GM18511 (cell line): ENCODE data around the gene NEURL2.
"Not testable (repeated sequence)": the region's sequence is repeated elsewhere in the genome, so short reads cannot be mapped to it uniquely, and the experiment has no call there.

Source experiments
- ATAC-seq: cut with Tn5 transposase; IDR thresholded peaks from one replicate; pipeline ENCODE4 v1.9.1; 2021; ENCODE audit warnings: mild to moderate bottlenecking, moderate library complexity; ENCODE audit not compliant: unreplicated experiment

The NEURL2 gene

DNA sequence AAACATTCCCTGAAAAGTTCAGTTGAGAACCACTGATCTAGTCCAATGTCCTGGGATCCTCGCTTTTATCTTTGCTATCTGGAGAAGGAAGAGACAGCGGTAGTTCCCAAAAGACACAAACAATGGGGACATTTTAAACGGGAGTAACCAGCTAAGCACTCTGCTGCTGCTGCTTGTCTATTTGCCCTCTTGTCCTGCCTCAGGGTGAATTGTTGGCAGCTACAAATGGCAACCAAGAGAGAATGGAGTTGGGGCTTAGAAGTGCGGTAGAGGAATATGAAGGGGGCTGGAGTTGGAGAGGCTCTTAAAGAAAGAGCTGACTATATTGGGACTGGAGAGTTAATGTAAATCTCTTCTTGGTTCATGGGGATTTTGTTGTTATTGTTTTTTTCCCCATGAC, 16.4 kb downstream of the NEURL2 start:
- ATAC-seq: no peak

DNA sequence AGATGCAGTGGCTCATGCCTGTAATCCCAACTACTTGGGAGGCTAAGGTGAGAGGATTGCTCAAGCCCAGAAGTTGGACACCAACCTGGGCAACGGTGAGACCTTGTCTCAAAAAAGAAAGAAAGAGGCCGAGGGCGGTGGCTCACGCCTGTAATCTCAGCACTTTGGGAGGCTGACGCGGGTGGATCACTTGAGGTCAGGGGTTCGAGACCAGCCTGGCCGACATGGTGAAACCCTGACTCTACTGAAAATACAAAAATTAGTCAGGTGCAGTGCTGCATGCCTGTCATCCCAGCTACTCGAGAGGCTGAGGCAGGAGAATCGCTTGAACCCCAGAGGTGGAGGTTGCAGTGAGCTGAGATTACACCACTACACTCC, 16.9 kb downstream of the NEURL2 start:
- not testable (repeated sequence) for ATAC-seq

DNA sequence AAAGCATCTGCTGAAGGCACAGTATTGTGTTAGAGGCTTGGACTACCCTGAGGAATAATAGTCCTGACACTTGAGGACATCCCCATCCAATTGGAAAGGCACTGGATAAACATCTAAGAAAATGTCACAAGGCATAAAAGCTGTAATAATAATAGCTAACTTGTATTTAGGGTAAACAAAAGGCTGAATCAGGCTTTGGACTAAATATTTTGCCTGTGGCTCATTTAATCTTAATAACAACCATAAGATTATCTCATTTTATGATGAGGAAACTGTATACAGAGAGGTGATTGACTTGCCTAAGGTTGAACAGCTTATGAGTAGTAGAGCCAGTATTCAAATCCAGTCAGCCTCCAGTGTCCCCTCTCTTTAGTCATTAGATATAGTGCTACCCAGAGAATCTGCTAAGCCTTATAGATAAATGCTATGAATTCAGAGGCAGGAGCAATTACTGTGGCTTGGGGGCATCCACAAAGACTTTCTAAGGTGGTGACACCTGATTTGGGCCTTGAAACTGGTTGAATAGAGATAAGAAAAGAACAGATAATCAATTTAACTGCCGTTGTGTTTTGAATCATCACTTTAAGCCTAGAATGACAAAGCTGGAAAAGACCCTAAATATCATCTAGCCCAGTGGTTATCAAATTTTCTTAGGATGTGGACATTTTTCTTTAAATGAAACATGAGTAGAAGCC, 17.5 kb downstream of the NEURL2 start:
- no peak for ATAC-seq

DNA sequence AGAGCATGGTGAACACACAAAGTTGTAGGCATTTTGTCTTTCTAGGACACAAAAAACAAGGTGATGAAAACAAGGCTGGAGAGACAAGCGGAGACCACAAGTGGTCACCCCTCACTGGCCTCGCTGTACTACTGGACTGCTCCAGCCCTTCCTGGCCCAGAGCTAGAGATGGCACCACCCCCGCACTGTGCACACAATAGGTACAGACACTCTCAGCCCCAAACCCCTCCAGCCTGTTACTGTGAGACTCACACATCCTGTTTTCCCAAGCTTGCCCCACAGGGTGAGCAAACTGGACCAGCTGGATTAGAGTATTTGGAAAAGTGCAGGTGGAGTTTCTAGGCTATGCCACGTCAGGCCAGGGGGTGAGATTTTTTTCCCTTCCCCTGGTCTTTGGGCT, 18.4 kb downstream of the NEURL2 start:
- ATAC-seq: no peak

DNA sequence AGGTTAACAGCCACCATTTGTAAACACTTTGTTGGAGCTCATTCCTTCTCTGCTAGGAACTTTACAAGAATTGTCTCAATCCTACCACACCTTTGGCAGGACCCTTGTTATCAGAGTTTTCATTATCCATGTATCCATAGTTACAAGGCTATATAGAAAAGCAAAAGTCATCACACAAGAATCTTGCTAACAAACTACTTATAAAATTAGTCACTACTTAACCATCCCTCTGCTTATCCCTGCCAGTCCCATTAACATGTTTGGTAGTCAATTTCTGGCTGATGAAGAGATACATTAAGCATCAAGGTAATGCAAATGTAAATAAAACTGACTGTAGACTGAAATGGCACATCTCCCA, 23.2 kb downstream of the NEURL2 start:
- no peak for ATAC-seq

DNA sequence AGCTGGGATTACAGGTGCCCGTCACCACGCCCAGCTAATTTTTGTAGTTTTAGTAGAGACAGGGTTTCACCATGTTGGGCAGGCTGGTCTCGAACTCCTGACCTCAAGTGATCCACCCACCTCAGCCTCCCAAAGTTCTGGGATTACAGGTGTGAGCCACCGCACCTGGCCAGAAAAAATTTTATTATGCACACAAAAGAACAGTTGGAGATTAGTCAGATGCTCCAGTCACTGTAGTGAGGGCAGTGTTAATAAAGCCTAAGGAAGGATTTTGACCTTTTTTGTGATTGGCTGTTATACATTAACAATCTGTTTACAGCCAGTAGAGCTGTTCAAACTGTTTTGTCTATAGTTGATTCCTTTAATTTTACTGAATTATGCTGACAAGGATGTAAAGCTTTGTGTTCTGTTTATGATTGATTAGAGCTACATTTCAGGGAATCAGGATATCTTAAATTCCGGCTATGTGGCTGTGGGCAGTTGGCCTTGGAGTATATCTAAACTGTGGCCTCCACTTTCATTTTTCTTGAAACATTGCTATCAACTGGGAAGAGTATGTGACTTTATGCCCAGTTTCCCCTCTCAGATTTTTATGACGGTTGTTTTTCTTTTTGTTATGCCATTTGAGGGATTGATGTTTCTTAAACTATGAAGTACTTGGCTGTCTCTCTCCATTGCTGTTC, 23.7 kb downstream of the NEURL2 start:
- ATAC-seq: no peak

DNA sequence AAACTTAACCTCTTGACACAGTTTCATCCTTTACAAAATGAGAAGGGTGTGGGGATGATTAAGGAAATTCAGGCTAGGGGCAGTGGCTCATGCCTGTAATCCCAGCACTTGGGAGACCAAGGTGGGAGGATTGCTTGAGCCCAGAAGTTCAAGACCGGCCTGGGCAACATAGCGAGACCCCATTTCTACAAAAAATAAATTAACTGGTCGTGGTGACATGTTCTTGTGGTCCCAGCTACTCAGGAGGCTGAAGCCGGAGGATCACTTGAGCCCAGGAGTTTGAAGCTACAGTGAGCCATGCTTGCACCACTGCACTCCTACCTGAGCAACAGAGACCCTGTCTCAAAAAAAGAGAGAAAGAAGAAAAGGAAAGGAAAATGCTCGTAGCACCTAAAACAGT, 24.6 kb downstream of the NEURL2 start:
- no peak for ATAC-seq

DNA sequence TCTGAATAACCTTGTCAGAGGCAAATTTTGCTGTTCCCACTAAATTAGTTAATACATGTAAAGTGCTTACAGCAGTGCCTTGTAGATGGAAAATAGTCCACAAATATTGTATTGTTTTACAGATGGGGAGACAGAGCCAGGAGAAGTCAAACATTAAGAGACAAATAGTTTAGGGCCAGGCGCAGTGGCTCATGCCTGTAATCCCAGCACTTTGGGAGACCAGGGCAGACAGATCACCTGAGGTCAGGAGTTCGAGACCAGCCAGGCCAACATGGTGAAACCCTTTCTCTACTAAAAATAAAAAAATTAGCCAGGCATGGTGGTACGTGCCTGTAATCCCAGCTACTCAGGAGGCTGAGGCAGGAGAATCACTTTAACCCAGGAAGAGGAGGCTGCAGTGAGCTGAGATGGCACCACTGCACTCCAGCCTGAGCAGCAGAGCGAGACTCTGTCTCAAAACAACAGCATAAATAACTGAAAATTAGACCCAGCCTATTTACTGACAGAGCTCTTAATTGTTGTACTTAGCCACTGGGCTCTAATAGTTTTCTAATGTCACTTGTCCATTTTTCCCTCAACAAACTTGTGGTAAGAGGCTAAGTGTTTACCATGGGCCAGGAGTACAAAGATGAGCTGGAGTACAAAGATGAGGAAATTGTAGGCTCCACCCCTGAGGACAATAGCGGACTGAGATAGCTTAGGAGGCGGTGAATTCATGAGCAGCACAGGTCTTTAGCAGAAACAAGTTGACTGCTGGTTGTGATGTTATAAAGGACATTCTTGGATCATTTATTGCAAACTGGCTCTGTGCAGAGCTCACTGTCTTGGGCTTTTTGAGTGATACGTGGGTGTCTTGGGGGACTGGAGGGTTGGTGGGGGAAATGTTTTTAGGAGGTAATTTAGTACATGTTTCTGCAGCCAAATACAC, 27.2 kb downstream of the NEURL2 start:
- ATAC-seq: no peak

DNA sequence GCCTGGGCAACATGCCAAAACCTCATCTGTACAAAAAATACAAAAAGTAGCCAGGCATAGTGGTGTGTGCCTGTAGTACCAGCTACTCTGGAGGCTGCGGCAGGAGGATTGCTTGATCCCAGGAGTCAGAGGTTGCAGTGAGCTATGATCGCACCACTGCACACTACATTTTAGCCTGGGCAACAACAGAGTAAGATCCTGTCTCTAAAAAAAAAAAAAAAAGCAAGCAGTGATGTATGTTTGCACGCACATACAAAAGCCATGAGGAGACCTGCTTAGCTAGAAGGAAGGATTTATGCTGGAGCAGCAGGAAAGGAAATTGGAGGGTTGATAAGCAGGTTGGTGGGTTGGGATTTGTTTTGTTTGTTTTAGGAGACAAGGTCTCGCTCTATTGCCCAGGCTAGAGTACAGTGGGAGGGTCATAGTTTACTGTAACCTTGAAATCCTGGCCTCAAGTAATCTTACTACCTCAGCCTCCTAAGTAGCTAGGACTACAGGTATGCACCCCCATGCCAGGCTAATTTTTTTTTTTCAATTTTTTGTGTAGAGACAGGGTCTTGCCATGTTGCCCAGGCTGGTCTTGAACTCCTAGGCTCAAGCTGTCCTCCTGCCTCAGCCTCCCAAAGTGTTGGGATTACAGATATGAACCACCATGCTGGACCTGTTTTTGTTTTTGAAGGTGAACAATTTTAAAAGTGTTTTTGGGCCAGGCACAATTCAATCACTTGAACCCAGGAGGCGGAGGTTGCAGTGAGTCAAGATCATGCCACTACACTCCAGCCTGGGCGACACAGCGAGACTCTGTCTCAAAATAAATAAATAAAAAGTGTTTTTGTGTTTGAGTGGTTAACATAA, 29.6 kb downstream of the NEURL2 start:
- no peak for ATAC-seq

DNA sequence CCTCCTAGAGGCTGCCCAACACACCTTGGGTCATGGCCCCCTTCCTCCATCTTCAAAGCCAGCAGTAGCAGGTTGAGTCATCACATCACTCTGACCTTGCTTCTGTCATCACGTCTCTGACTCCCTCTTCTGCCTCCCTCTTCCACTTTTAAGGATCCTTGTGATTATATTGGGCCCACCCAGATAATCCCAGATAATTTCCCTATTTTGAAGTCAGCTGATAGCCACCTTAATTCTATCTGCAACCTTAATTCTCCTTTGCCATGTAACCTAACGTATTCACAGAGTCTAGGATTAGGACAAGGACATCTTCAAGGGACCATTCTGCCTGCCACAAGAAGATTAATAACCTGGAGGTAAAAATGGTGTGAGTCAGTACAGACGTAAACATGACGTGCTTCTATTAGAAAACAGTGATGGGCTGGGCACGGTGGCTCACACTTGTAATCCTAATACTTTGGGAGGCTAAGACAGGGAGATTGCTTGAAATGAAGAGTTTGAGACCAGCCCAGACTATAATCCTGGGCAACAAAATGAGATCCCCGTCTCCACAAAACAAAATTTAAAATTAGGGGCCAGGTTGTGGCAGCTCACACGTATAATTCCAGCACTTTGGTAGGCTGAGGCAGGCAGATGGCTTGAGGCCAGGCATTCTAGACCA, 30.3 kb downstream of the NEURL2 start:
- ATAC-seq: no peak

DNA sequence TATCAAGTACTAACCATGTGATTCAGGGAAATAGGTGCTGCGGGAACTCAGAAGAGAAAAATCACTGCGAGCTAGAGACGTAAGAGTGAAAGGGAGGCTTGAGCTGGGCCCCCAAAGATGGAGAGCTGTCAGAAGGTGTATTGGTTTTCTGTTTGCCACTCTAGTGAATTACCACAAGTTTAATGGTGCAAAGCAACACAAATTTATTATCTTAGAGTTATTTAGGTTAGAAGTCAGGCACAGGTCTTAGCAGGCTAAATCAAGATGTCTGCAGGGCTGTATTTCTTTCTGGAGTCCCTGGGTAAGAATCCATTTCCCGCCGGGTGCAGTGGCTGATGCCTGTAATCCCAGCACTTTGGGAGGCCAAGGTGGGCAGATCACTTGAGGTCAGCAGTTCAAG, 31.1 kb downstream of the NEURL2 start:
- no peak for ATAC-seq

DNA sequence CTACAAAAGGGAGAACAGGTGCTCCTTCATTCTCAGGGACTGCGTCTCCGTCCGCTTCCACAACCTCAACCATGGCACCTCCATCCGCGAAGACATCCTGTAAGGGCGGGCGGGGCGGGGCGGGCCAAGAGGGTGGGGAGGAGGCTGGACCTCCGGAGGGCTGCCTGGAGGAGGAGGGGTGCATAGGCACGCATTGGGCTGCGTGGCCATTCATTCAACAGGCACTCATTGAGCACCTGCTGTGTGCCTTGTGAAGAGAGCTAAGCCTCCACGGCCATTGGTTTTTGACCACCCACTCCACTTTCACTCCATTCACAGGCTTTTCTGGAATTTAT, 33.2 kb downstream of the NEURL2 start:
- ATAC-seq: peak; percentile 33

DNA sequence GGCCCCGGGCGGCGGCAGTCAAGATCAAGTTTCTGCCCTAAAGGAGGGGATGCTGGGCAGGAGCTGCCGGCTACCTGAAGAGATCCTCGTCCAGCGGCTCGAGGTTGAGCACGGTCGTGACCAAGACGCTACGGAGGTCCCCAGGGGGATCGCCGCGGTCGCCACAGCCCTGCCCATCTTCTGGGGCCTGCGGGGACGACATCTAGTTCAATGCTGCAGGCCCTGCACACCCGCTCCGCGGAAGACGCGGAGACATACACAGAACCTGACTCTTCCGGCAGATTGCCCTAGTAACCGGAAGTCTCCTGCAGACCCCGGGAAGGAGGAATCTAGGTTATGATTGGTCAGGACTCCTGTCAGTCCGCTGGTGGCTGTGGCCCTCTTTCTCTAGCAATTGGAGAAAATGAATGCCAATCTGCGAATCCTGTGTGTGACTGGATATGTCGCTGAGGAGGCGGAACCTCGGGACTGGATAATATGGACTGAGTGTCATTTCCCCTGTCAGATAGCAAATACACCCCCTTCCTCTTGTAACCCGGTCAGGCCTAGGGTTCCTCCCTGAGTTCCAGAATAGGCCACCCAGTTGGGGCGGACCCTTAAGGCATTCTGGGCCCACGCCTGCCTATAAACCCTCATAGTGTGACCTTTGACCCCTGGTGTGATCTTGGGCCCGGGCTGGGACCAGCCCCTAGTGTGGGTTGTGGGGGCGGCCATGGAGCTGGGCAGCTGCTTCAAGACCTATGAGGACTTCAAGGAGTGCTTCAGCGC, 33.7 kb downstream of the NEURL2 start, which contains the start of the genes ACOT8 and ZSWIM3:
Gene ACOT8, minus strand, starts transcription at position 279 of the 768 bp plus-strand sequence. Its CDS starts 77 bp downstream, at position 202.
Gene ZSWIM3, plus strand, starts transcription at position 501 of the 768 bp plus-strand sequence. Its CDS starts 212 bp downstream, at position 713.
- ATAC-seq: peak; percentile 97

DNA sequence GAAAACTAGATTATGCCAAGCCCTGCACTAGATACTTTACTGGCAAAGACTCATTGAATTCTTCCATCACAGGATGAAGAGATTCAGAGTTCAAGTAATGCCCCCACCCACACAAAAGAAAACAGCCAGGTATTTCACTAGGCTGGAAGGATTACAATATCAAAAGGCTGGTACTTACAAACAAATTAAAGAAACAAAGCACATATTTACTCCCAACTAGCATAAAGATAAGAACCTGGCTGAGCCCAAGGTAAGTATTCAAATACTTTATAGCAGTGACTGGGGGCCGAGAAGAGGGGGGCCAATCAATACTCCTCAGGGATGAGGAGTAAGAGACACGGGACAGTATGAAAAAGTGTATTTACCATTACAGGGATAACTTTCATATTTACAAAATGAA, 37.5 kb downstream of the NEURL2 start:
- no peak for ATAC-seq

DNA sequence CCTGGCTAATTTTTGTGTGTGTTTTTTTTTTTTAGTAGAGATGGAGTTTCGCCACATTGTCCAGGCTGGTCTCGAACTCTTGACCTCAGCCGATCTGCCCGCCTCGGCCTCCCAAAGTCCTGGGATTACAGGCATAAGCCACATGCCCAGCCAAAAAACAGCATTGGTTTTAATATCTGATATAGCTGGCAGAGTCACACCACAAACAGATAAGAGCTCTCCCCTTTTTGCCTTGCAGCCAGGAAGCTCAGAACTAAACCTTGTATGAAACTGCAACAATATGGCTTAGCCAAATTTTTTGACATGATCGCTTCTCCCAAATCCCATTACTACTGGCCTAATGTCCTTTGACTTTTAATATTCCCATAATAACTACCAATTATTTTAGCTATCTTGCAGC, 38.7 kb downstream of the NEURL2 start:
- no peak for ATAC-seq

DNA sequence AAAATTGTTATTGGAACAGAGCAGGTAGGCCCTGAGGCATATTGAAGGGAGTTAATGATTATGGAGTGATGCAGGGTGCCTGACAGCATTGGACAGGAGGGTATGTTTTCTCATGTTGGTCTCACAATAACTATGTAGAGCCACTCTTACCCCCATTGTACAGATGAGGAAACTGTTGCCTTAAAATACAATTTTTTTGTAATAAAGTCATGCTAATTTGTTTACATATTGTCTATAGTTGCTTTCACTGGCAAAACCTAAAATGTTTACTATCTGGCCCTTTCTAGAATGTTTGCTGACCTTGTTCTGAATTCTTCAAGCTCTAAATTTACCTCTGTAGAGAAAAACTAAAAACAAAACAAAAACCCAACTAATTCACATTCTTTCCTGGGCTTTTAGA, 39.5 kb downstream of the NEURL2 start:
- no peak for ATAC-seq

DNA sequence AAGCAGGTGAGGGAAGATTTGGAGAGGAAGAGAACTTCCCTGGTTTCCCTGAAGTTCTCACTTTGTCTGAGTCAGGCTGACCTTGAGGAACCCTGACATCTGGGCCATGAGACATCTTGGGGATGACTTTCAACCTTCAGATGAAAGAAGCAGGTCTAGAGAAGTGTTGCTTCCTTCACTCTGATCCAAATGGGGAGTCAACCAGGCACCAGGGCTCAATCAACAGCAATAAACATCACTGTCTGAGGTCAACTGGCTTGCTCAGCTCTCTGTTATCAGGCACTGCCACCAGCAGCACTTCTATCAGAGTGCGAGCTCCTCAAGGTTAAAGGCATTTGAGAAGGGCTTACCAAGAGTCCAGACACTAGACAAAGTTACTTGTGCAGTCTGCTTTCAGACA, 40.1 kb downstream of the NEURL2 start:
- no peak for ATAC-seq

DNA sequence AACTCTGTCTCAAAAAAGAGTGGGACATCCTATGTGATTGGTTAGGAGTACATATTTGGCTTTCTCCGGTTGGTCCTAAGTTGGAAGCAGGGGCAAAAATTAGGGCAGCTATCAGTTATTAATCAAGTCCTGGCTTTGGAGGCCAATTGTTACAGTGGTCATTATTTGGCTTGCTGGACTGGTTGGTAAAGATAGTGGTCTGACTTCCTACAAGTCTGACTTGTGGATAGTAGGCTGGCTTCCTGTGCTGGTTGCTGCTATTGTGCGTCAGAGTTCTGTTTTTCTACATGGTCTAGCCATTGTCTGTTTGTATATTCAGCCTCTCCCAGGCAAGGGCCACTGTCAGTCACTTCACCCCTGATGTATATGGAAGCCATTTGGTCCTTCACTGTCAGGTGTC, 40.8 kb downstream of the NEURL2 start:
- ATAC-seq: no peak

DNA sequence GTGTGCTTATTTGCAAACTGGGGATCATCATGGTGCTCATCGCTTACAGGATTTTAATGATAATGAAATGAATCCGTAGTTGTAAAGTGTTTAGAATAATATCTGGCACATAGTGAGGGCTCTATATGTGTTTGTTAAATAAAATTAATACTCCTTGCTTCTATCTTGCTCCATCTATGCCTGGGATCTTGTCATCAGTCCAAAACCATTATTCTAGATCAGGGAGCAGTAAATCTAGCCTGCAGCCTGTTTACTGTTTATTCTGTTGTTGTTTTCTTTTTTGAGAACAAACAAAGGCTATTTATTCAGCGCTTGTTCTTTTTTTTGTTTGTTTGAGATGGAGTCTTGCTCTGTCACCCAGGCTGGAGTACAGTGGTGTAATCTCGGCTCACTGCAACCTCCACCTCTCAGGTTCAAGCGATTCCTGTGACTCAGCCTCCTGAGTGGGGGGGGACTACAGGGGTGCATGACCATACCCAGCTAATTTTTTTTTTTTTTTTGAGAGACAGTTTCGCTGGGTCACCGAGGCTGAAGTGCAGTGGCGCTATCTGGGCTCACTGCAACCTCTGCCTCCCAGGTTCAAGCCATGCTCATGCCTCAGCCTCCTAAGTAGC, 41.9 kb downstream of the NEURL2 start:
- ATAC-seq: no peak
